NB4 (cell line): Measurements from ENCODE around the gene ATRNL1.

Experiments used
- DNase-seq: peaks from one replicate; pipeline ENCODE4 v3.0.0; 2010; ENCODE audit warnings: low read depth
- H3K4me3 ChIP-seq: one replicate; pipeline ENCODE4 v1.5.1; 2011; ENCODE audit warnings: mild to moderate bottlenecking, low read depth, low read length, moderate library complexity
- MYC ChIP-seq: IDR thresholded peaks from 2 replicates; pipeline ENCODE4 v1.6.1; 2011; ENCODE audit warnings: low read depth, low read length
- POLR2A ChIP-seq: IDR thresholded peaks from 2 replicates; pipeline ENCODE4 v1.6.1; 2011; ENCODE audit warnings: mild to moderate bottlenecking; ENCODE audit not compliant: insufficient read length; ENCODE audit errors: extremely low read depth
- TF ChIP-seq, protein P1 (sequence below): IDR thresholded peaks from one replicate; pipeline ENCODE4 v1.5.1; 2012; ENCODE audit warnings: low read depth, low read length
- TF ChIP-seq, protein P2 (sequence below): IDR thresholded peaks from 2 replicates; pipeline ENCODE4 v1.6.1; 2011; ENCODE audit warnings: low read depth, low read length

ATRNL1 gene

DNA sequence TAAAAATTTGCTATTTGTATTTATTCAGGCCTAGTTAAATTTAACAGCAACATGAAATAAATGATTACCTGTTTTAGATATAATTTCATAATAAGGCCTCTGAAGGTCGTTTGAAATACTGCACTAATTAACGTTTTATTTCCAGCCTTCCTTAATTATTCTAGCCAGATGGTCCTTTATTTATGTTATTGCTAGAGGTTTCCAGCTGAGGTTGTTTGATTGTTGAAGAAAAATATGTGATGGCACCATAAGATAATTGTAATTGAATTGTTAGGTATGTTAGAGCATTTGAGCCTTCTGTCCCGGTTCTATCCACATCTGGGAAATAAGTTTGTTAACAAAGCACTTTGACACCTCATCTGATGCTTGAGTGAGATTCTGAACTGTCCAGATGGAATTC, 556.1 kb downstream of the ATRNL1 start:
- no peak for DNase-seq
- H3K4me3 ChIP-seq: no peak overlapping the region
- TF ChIP-seq, protein P1, sequence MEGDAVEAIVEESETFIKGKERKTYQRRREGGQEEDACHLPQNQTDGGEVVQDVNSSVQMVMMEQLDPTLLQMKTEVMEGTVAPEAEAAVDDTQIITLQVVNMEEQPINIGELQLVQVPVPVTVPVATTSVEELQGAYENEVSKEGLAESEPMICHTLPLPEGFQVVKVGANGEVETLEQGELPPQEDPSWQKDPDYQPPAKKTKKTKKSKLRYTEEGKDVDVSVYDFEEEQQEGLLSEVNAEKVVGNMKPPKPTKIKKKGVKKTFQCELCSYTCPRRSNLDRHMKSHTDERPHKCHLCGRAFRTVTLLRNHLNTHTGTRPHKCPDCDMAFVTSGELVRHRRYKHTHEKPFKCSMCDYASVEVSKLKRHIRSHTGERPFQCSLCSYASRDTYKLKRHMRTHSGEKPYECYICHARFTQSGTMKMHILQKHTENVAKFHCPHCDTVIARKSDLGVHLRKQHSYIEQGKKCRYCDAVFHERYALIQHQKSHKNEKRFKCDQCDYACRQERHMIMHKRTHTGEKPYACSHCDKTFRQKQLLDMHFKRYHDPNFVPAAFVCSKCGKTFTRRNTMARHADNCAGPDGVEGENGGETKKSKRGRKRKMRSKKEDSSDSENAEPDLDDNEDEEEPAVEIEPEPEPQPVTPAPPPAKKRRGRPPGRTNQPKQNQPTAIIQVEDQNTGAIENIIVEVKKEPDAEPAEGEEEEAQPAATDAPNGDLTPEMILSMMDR: no peak
- TF ChIP-seq POLR2A (no peak), MYC (no peak)
- TF ChIP-seq, protein P2, sequence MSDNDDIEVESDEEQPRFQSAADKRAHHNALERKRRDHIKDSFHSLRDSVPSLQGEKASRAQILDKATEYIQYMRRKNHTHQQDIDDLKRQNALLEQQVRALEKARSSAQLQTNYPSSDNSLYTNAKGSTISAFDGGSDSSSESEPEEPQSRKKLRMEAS: no peak

DNA sequence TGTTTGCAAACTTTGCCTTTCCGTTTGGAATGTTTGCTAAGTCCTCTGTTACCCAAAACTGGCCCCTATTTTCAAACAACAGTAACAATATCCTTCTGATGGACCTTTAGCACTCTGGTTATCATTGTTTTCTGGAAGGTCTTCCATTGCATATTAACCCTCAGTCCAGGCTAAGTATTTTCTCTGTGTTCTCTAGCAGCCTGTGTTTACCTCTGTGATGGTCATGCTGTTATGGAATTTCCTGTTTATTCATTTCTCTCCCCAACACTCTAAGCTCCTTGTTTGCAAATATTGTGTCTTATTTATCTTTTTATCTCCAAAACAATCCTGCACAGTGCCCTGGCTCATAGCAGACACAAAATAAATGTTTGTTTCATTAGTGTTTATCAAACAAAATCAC, 560.3 kb downstream of the ATRNL1 start:
- TF ChIP-seq POLR2A: no peak
- TF ChIP-seq, protein P1: no peak
- no peak for TF ChIP-seq MYC
- TF ChIP-seq, protein P2: no peak
- no peak for DNase-seq
- H3K4me3 ChIP-seq: no peak overlapping the region

DNA sequence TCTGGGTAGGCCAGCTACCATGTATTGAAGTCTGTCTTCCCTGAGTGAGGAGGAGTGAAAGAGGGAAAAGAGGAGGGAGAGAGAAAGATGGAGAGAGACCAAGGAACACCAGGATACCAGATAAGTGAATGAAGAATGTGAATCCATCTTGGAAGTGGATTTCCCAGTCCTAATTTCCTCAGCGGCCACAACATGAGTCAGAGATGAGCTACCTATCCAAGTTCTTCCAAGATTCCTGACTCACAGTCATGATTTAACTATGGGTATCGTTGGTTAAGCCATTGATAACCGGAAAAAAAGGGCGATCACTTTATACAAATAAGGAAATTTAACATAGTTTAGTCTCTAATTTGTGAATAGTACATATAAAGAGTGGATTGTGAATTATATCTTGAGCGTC, 561.8 kb downstream of the ATRNL1 start:
- TF ChIP-seq, protein P2: no peak
- TF ChIP-seq MYC: no peak
- TF ChIP-seq POLR2A: no peak
- TF ChIP-seq, protein P1: no peak
- H3K4me3 ChIP-seq: no peak overlapping the region
- no peak for DNase-seq

DNA sequence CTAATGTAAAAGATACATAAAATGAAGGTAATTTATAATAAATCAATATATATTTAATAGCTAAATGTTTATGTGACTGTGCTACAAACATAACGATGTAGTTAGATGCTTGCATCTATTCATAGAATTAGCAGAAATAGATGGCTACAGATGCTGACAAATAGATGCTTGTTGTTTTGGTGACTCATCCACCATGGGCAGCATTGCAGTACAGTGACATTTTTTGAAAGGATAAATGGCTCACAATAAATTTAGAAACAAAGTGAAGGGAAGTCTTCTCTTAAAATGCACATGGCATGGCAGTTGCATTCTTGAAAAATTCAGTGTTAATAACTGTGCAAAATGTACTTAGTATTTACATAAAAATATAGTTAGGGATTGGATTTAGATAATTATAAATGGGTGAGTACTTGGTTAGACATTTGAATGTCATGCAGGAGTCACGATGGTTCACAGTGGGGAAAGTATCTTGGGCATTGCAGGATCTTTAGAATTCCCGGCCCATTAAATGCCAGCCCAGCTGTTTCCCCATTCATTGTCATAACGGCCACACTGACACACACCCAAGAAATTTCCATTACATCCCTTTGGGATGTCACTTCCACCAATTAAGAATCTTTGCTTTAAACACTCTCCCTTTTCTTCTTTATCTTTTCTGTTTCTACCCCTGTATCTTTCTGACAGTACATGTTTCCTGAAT, 564.1 kb downstream of the ATRNL1 start:
- DNase-seq: no peak
- TF ChIP-seq POLR2A (no peak), MYC (no peak)
- TF ChIP-seq, protein P1: no peak
- TF ChIP-seq, protein P2: no peak
- no peak overlapping the region for H3K4me3 ChIP-seq

DNA sequence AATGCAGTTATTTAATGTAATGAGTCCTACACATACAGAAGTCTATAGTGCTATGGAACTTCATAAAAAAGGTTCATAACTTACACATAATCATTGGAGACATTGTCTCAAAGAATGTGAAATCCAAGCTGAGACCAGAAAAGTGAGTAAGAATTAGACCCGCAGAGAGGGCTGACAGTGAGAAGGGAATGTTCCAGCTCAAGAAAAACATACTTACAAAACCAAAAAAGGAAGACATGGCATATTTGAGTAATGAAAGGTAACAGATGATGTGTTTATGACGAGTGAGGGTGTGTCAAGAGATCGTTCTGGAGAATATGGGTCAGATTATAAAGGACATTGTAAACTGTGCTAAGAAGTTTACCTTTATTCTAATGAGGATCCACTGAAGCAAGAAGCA, 566.5 kb downstream of the ATRNL1 start:
- no peak overlapping the region for H3K4me3 ChIP-seq
- DNase-seq: no peak
- TF ChIP-seq MYC (no peak), POLR2A (no peak)
- TF ChIP-seq, protein P2: no peak
- TF ChIP-seq, protein P1: no peak
